GM12878 (cell line): ENCODE data around the gene CDCP1. TPM values are rescaled to one million over a fixed set of nuclear protein-coding genes. Genes with fewer than 3 reads are reported as not detected.
A peak's percentile ranks its signal among the peaks of the same experiment; 100 is the strongest.

Experiments used
- ATAC-seq: fragments of 200-7000 bp; cut with Tn5 transposase; 3 replicates; pipeline ENCODE4 v1.9.1; 2020; ENCODE audit warnings: mild to moderate bottlenecking, moderate library complexity
- BruUV-seq: library from RNA; stranded (reverse); fragments of 400-500 nt; replicated peaks from 2 replicates; lab custom pipeline; 2021; lab: Mats Ljungman, UMichigan
- CTCF ChIA-PET: fragments of 300-600 bp; sonication (Branson Sonifier 250); formaldehyde crosslinking; extraction: SDS; loops from one replicate; lab custom pipeline; 2021; ENCODE audit warnings: inconsistent platforms; lab: Yijun Ruan, JAX
- POLR2A ChIA-PET: fragments of 350-600 bp; formaldehyde crosslinking; extraction: SDS; loops from one replicate; lab custom pipeline; 2021; ENCODE audit warnings: inconsistent platforms; lab: Charles Lee
- RAD21 ChIA-PET: fragments of 300-600 bp; sonication (Branson Sonifier 250); formaldehyde crosslinking; loops from one replicate; lab custom pipeline; 2023; ENCODE audit warnings: antibody characterized with exemption; ENCODE audit not compliant: unreplicated experiment; lab: Charles Lee
- SMC1A ChIA-PET: fragments of 300-600 bp; sonication (Branson Sonifier 250); formaldehyde crosslinking; loops from one replicate; lab custom pipeline; 2023; ENCODE audit not compliant: unreplicated experiment, uncharacterized antibody; lab: Charles Lee
- DNase-seq: peaks from one replicate; pipeline ENCODE4 v3.0.0-alpha.2; 2011; ENCODE audit warnings: low read depth, low spot score
- FAIRE-seq: peaks from 3 replicates; lab custom pipeline; 2011; peaks lifted over from hg19 to GRCh38; lab: Jason Lieb, UNC
- H2AFZ ChIP-seq: 2 replicates; pipeline ENCODE4 v1.6.0; 2011; ENCODE audit warnings: low read depth, low read length, control low read depth; ENCODE audit not compliant: control insufficient read depth
- H3K27ac ChIP-seq: 2 replicates; pipeline ENCODE4 v1.5.1; 2011; ENCODE audit warnings: control low read depth; ENCODE audit not compliant: control insufficient read depth, insufficient read depth
- H3K27me3 ChIP-seq, 2 experiments: replicated peaks in 1 of 2; 2 replicates each; pipeline versions ENCODE4 v1.6.0 to v1.6.1; 2011; ENCODE audit warnings: low read length in 1 of 2; ENCODE audit not compliant: control insufficient read depth in 2 of 2, insufficient read depth in 2 of 2
- H3K36me3 ChIP-seq, 2 experiments: 2 replicates each; pipeline ENCODE4 v1.5.1; 2011; ENCODE audit warnings: low read length in 1 of 2; ENCODE audit not compliant: control insufficient read depth in 2 of 2, insufficient read depth in 2 of 2
- H3K4me1 ChIP-seq: 2 replicates; pipeline ENCODE4 v1.6.1; 2011; ENCODE audit warnings: mild to moderate bottlenecking, low read length, moderate library complexity, mixed read lengths; ENCODE audit not compliant: control insufficient read depth, insufficient read depth
- H3K4me2 ChIP-seq: 2 replicates; pipeline ENCODE4 v1.6.0; 2011; ENCODE audit warnings: control low read depth; ENCODE audit not compliant: control insufficient read depth, insufficient read depth
- H3K4me3 ChIP-seq: fragments of 200-600 bp; sonication (generic); 2 replicates; pipeline ENCODE4 v1.5.1; 2016
- H3K79me2 ChIP-seq: 2 replicates; pipeline ENCODE4 v1.6.0; 2011; ENCODE audit warnings: low read length; ENCODE audit not compliant: control insufficient read depth, insufficient read depth
- H3K9ac ChIP-seq: 2 replicates; pipeline ENCODE4 v1.8.0; 2011; ENCODE audit warnings: low read length, control low read depth, mixed read lengths; ENCODE audit not compliant: control insufficient read depth, insufficient read depth
- H3K9me3 ChIP-seq: replicated peaks from 3 replicates; pipeline ENCODE4 v1.5.1; 2011; ENCODE audit warnings: mild to moderate bottlenecking, low read length; ENCODE audit not compliant: control insufficient read depth, insufficient read depth
- H4K20me1 ChIP-seq: 2 replicates; pipeline ENCODE4 v1.6.0; 2011; ENCODE audit not compliant: control insufficient read depth, insufficient read depth
- CEBPB ChIP-seq, 2 experiments: fragments of 150-350 bp in 1 of 2; IDR thresholded peaks; 2 replicates each; pipeline ENCODE4 v1.6.1; 2012 to 2014; ENCODE audit warnings: low read depth in 2 of 2, low read length in 2 of 2, borderline replicate concordance in 1 of 2, inconsistent platforms in 1 of 2
- DPF2 ChIP-seq: fragments of 450-650 bp; IDR thresholded peaks from 2 replicates; pipeline ENCODE4 v1.6.1; 2017; ENCODE audit warnings: mild to moderate bottlenecking
- GATAD2B ChIP-seq: fragments of 450-650 bp; conservative IDR thresholded peaks from 2 replicates; pipeline ENCODE4 v1.6.1; 2017; ENCODE audit warnings: low read depth, mild to moderate bottlenecking, moderate library complexity
- IKZF1 ChIP-seq: fragments of 450-650 bp; conservative IDR thresholded peaks from 2 replicates; pipeline ENCODE4 v1.6.1; 2017; ENCODE audit warnings: antibody characterized with exemption, mild to moderate bottlenecking
- IKZF2 ChIP-seq, 2 experiments: fragments of 450-650 bp; IDR thresholded peaks; 2 replicates each; pipeline ENCODE4 v1.6.1; 2017; ENCODE audit warnings: mild to moderate bottlenecking in 2 of 2, moderate library complexity in 2 of 2
- ZNF24 ChIP-seq: fragments of 450-650 bp; IDR thresholded peaks from 2 replicates; pipeline ENCODE4 v1.6.1; 2017; ENCODE audit warnings: antibody characterized with exemption, mild to moderate bottlenecking
- ZNF274 ChIP-seq: IDR thresholded peaks from one replicate; pipeline ENCODE4 v1.8.0; 2011; ENCODE audit not compliant: insufficient read length, insufficient read depth
- WGBS: methylation state at CpG from one replicate; pipeline ENCODE4 v1.1.6; 2016; ENCODE audit warnings: low lambda C conversion rate; ENCODE audit not compliant: insufficient replicate concordance, insufficient coverage; ENCODE audit errors: missing lambda C conversion rate; 5-methylcytosine and 5-hydroxymethylcytosine counted together
- in situ Hi-C: fragments of 300-500 bp; cut with MboI; formaldehyde crosslinking; loops from 9 replicates; pipeline ENCODE4 v1.14.3; 2018; ENCODE audit warnings: mixed read lengths
- intact Hi-C: fragments of 100-400 bp; cut with micrococcal nuclease; formaldehyde crosslinking; loops from one replicate; pipeline ENCODE4 v1.14.2; 2022; ENCODE audit not compliant: unreplicated experiment
- polyA plus RNA-seq, 11 experiments: library from polyadenylated mRNA; depleted of rRNA in 4 of 11; unstranded in 6 of 11; stranded (reverse) in 5 of 11; fragments of >200 nt; fragmentation: Nextera tagmentation in 4 of 11; fragmentation: Illumina TruSeq in 1 of 11; extraction: Ambion mirVana in 4 of 11; extraction: Trizol in 1 of 11; gene quantifications; 1 replicate in 1 of 11; 2 replicates in 10 of 11; pipeline versions ENCODE4 v1.2.1 to v1.2.3, GENCODE V29; 2011 to 2016; ENCODE audit warnings: inconsistent platforms in 2 of 11, missing spikeins in 2 of 11, low read depth in 1 of 11
- total RNA-seq, 4 experiments: library from RNA; depleted of rRNA in 3 of 4; stranded (reverse); fragments of >200 nt in 3 of 4; fragmentation: Illumina TruSeq in 1 of 4; extraction: Trizol in 1 of 4; gene quantifications; 2 replicates each; pipeline versions ENCODE4 v1.2.1 to v1.2.3, GENCODE V29; 2013 to 2021
- TF ChIP-seq, protein P1 (sequence below): fragments of 450-650 bp; IDR thresholded peaks from 2 replicates; pipeline ENCODE4 v1.6.1; 2017; ENCODE audit warnings: mild to moderate bottlenecking
- TF ChIP-seq, protein P2 (sequence below): fragments of 450-650 bp; IDR thresholded peaks from 2 replicates; pipeline ENCODE4 v1.6.1; 2017; ENCODE audit warnings: mild to moderate bottlenecking, moderate library complexity
- TF ChIP-seq, protein P3 (sequence below): IDR thresholded peaks from 2 replicates; pipeline ENCODE4 v1.6.1; 2012; ENCODE audit warnings: improper control_type of control experiment, low read depth, low read length; ENCODE audit not compliant: insufficient replicate concordance

Gene CDCP1
- total and polyA plus RNA-seq, 10 of the 15 experiments (the other 5 are each of a cell fraction or from before 2014, with no cell fraction given), result 0.35 to 2.2 (median 0.86) TPM

DNA sequence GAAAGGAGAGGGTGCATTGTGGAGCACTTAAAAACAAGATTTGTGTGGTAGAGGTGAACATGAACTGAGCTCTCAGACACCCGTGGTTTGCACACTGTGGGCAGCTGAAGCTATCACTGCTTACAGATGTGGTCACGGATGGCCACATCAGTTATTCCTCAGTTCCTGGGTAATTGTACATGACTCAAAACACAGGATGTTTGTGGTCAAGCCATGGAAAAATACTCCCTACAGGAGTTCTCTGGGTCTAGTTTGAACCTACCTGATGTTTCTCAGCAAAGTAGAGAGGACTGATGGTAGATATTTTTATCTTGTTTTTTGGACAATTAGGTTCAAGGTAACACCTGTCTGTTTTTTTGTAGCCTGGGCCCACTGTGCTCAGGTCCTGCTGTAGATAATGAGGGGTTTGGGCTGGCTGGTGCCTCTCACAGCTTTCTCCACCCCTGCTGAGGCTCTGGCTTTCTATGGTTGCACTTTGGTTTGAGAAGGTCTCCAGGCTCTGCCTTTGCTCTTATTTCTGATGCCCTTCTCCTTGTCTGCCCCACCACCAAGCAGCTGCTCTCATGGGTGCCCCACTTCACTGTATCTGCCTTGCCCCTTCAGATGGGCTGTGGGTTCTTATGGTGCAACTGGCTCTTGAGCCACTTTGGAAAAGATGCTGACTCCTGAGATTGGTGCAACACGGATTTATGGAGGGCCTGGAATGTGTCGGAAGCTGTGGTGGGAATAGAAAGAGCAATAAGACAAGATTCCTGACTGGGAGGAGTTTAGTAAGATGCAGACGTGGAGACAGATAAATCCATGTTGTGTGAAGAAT, 40.1 kb downstream of the CDCP1 start:
- in situ Hi-C loops, result no loop called here
- no peak overlapping the region for H3K4me2 ChIP-seq
- ATAC-seq, result peak; percentile 76
- H3K36me3 ChIP-seq, result no peaks in the 10 kb centered on the region
- no peaks in the 10 kb centered on the region for H3K9me3 ChIP-seq
- DNase-seq, result no peak
- no peaks in the 10 kb centered on the region for H3K79me2 ChIP-seq
- ChIA-PET RAD21 (interaction anchor here (0.6 to 2.0 kb wide), 3 partner anchors 12 to 64 kb away, joined by 3 to 10 read pairs (median 3); no protein-coding TSS in a partner anchor), SMC1A (interaction anchor here (1.6 to 3.2 kb wide), 2 partner anchors 12 to 29 kb away, joined by 3 to 17 read pairs; no protein-coding TSS in a partner anchor), POLR2A (interaction anchor here (1.0 to 1.7 kb wide), 3 partner anchors 14 to 21 kb away, joined by 3 to 4 read pairs (median 3); no protein-coding TSS in a partner anchor), CTCF (interaction anchor here (1.6 to 6.5 kb wide), 3 partner anchors 12 to 104 kb away, joined by 5 to 25 read pairs (median 6); no protein-coding TSS in a partner anchor)
- no peak for FAIRE-seq
- no TSS peak for BruUV-seq
- H4K20me1 ChIP-seq, result no peaks in the 10 kb centered on the region
- H3K27ac ChIP-seq, result no peak overlapping the region
- H3K4me3 ChIP-seq, result no peak overlapping the region
- H2AFZ ChIP-seq, result no peak overlapping the region
- peaks cover 3% of the 10 kb centered on the region; the same call in 1 of the 2 replicates for H3K4me1 ChIP-seq
- intact Hi-C loops, result no loop called here
- WGBS, result 22% methylated on average over 5 of the region's 5 CpGs
- no peaks in the 10 kb centered on the region; a peak in 1 of 4 replicates for H3K27me3 ChIP-seq
- no peak overlapping the region for H3K9ac ChIP-seq
- TF ChIP-seq IKZF1, result peak; percentile 91
- TF ChIP-seq, protein P1, sequence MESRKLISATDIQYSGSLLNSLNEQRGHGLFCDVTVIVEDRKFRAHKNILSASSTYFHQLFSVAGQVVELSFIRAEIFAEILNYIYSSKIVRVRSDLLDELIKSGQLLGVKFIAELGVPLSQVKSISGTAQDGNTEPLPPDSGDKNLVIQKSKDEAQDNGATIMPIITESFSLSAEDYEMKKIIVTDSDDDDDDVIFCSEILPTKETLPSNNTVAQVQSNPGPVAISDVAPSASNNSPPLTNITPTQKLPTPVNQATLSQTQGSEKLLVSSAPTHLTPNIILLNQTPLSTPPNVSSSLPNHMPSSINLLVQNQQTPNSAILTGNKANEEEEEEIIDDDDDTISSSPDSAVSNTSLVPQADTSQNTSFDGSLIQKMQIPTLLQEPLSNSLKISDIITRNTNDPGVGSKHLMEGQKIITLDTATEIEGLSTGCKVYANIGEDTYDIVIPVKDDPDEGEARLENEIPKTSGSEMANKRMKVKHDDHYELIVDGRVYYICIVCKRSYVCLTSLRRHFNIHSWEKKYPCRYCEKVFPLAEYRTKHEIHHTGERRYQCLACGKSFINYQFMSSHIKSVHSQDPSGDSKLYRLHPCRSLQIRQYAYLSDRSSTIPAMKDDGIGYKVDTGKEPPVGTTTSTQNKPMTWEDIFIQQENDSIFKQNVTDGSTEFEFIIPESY, result no peak
- TF ChIP-seq ZNF24, result peak; percentile 28; the same call in 1 of the 2 replicates
- 0 out of 2 replicates have a peak, but pooled peaks have one; percentile 43 for TF ChIP-seq GATAD2B
- peak; percentile 93 for TF ChIP-seq IKZF2 (IDR thresholded peaks at IDR 0.05)
- TF ChIP-seq, protein P2, sequence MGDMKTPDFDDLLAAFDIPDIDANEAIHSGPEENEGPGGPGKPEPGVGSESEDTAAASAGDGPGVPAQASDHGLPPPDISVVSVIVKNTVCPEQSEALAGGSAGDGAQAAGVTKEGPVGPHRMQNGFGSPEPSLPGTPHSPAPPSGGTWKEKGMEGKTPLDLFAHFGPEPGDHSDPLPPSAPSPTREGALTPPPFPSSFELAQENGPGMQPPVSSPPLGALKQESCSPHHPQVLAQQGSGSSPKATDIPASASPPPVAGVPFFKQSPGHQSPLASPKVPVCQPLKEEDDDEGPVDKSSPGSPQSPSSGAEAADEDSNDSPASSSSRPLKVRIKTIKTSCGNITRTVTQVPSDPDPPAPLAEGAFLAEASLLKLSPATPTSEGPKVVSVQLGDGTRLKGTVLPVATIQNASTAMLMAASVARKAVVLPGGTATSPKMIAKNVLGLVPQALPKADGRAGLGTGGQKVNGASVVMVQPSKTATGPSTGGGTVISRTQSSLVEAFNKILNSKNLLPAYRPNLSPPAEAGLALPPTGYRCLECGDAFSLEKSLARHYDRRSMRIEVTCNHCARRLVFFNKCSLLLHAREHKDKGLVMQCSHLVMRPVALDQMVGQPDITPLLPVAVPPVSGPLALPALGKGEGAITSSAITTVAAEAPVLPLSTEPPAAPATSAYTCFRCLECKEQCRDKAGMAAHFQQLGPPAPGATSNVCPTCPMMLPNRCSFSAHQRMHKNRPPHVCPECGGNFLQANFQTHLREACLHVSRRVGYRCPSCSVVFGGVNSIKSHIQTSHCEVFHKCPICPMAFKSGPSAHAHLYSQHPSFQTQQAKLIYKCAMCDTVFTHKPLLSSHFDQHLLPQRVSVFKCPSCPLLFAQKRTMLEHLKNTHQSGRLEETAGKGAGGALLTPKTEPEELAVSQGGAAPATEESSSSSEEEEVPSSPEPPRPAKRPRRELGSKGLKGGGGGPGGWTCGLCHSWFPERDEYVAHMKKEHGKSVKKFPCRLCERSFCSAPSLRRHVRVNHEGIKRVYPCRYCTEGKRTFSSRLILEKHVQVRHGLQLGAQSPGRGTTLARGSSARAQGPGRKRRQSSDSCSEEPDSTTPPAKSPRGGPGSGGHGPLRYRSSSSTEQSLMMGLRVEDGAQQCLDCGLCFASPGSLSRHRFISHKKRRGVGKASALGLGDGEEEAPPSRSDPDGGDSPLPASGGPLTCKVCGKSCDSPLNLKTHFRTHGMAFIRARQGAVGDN, result no peak
- TF ChIP-seq, protein P3, sequence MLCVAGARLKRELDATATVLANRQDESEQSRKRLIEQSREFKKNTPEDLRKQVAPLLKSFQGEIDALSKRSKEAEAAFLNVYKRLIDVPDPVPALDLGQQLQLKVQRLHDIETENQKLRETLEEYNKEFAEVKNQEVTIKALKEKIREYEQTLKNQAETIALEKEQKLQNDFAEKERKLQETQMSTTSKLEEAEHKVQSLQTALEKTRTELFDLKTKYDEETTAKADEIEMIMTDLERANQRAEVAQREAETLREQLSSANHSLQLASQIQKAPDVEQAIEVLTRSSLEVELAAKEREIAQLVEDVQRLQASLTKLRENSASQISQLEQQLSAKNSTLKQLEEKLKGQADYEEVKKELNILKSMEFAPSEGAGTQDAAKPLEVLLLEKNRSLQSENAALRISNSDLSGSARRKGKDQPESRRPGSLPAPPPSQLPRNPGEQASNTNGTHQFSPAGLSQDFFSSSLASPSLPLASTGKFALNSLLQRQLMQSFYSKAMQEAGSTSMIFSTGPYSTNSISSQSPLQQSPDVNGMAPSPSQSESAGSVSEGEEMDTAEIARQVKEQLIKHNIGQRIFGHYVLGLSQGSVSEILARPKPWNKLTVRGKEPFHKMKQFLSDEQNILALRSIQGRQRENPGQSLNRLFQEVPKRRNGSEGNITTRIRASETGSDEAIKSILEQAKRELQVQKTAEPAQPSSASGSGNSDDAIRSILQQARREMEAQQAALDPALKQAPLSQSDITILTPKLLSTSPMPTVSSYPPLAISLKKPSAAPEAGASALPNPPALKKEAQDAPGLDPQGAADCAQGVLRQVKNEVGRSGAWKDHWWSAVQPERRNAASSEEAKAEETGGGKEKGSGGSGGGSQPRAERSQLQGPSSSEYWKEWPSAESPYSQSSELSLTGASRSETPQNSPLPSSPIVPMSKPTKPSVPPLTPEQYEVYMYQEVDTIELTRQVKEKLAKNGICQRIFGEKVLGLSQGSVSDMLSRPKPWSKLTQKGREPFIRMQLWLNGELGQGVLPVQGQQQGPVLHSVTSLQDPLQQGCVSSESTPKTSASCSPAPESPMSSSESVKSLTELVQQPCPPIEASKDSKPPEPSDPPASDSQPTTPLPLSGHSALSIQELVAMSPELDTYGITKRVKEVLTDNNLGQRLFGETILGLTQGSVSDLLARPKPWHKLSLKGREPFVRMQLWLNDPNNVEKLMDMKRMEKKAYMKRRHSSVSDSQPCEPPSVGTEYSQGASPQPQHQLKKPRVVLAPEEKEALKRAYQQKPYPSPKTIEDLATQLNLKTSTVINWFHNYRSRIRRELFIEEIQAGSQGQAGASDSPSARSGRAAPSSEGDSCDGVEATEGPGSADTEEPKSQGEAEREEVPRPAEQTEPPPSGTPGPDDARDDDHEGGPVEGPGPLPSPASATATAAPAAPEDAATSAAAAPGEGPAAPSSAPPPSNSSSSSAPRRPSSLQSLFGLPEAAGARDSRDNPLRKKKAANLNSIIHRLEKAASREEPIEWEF, result no peak
- peak; percentile 83 for TF ChIP-seq DPF2
- TF ChIP-seq ZNF274, result no peak
- no peak for TF ChIP-seq CEBPB (IDR thresholded peaks at IDR 0.05; ENCODE audit: borderline replicate concordance in 1 of 2, low read depth in 2 of 2, low read length in 2 of 2)
